GM19468 (cell line): ENCODE data around the gene RTL5.

Experiments used
- ATAC-seq: cut with Tn5 transposase; IDR thresholded peaks from one replicate; pipeline ENCODE4 v1.9.1; 2021; ENCODE audit warnings: mild to moderate bottlenecking, moderate library complexity, moderate number of reproducible peaks; ENCODE audit not compliant: unreplicated experiment; ENCODE audit errors: extremely low read depth

RTL5 gene

DNA sequence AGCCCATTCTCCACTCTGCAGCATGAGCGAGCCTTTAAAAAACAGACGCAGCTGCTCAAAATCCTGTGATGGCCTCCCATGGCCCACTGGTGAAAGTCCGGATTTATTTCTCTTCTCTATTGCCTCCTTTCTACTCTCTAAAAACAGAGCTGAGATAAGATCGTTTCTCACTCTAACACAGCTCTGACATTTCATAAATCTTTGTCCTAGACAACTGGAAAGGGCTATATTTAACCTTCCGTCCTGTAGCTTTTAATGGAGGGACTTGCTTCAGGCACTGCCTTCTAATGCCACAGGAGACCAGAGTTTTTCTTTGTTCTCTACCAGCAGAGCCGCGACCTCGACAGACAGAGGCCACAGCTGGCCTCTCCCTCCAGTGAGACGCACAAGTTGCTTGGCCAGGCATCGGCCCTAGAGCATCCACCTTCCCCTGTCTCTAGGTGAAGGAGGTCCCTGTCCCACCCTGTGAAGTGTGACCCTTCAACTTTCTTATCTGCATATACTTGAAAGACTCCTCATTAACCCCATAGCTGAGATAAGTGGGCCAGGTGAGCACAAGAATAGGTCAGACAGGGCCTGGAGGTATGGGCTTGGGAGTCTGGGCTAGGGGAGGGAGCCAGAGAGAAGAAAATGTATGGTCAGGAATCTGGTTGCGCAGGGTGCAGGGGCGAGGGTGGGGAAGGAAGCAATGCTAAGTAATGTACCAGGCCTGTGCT is 50.0 kb downstream of the RTL5 start:
- ATAC-seq = no peak

GRCh38 chrX:72080800-72081199 is 50.9 kb downstream of the RTL5 start:
- ATAC-seq = no peak

- no peak for ATAC-seq
Observed at GRCh38 chrX:72080150-72080549, 51.6 kb downstream of the RTL5 start.

- no peak for ATAC-seq
Observed at GRCh38 chrX:72079607-72080006, 52.1 kb downstream of the RTL5 start.

DNA sequence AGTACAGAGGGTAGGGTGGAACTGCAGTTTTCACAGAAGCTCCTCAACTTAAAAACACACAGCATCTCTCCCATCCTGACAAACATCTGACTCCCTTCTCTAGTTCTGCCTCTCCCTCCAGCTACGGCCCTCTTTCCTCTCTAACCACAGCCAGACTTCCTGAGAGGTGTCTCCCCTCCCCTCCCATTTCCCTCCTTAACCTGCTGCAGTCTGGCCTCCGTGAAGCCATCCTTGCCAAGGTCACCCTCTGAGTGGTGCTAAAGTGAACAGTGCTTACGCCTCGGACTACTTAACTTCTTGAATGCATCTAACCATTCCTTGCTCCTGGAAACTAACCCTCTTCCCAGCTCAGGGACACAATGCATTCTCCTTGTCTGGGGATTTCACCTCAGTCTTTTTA is 53.3 kb downstream of the RTL5 start:
- ATAC-seq = no peak
